HEK293T (cell line): Measurements from ENCODE around the gene AP2A1.

Source experiments
- CTCF ChIA-PET: fragments of 350-600 bp; formaldehyde crosslinking; extraction: SDS; loops from one replicate; lab custom pipeline; 2021; ENCODE audit warnings: antibody characterized with exemption, inconsistent platforms; lab: Yijun Ruan, JAX
- POLR2A ChIA-PET: fragments of 350-600 bp; formaldehyde crosslinking; extraction: SDS; loops from one replicate; lab custom pipeline; 2020; ENCODE audit warnings: antibody characterized with exemption, inconsistent platforms; lab: Yijun Ruan, JAX
- DNase-seq: peaks from one replicate; pipeline ENCODE4 v3.0.0; 2012; ENCODE audit warnings: mixed read lengths; ENCODE audit errors: extremely low spot score
- ARNT ChIP-seq: fragments of 450-650 bp; IDR thresholded peaks from 2 replicates; pipeline ENCODE4 v1.6.1; 2017; ENCODE audit warnings: mild to moderate bottlenecking
- BHLHE40 ChIP-seq: fragments of 450-650 bp; IDR thresholded peaks from 2 replicates; pipeline ENCODE4 v1.6.1; 2016; ENCODE audit warnings: mild to moderate bottlenecking, moderate library complexity, borderline replicate concordance
- CTBP1 ChIP-seq: fragments of 450-650 bp; IDR thresholded peaks from 2 replicates; pipeline ENCODE4 v1.6.1; 2016; ENCODE audit warnings: borderline replicate concordance
- ELF4 ChIP-seq: fragments of 450-650 bp; IDR thresholded peaks from 2 replicates; pipeline ENCODE4 v1.6.1; 2017; ENCODE audit warnings: antibody characterized with exemption
- FOXA1 ChIP-seq: fragments of 450-650 bp; IDR thresholded peaks from 2 replicates; pipeline ENCODE4 v1.6.1; 2016; ENCODE audit warnings: mild to moderate bottlenecking
- FOXK2 ChIP-seq: fragments of 450-650 bp; IDR thresholded peaks from 2 replicates; pipeline ENCODE4 v1.6.1; 2016; ENCODE audit warnings: mild to moderate bottlenecking
- FOXM1 ChIP-seq: fragments of 450-650 bp; IDR thresholded peaks from 2 replicates; pipeline ENCODE4 v1.6.1; 2017; ENCODE audit warnings: mild to moderate bottlenecking, borderline replicate concordance
- HDGF ChIP-seq: fragments of 450-650 bp; IDR thresholded peaks from 2 replicates; pipeline ENCODE4 v1.6.1; 2017; ENCODE audit warnings: antibody characterized with exemption, borderline replicate concordance
- L3MBTL2 ChIP-seq: fragments of 450-650 bp; conservative IDR thresholded peaks from 2 replicates; pipeline ENCODE4 v1.6.1; 2016; ENCODE audit warnings: mild to moderate bottlenecking
- LEF1 ChIP-seq: fragments of 450-650 bp; IDR thresholded peaks from 2 replicates; pipeline ENCODE4 v1.6.1; 2017; ENCODE audit warnings: mild to moderate bottlenecking, borderline replicate concordance
- NFRKB ChIP-seq: fragments of 450-650 bp; IDR thresholded peaks from 2 replicates; pipeline ENCODE4 v1.6.1; 2016; ENCODE audit warnings: mild to moderate bottlenecking, moderate library complexity
- PKNOX1 ChIP-seq: fragments of 450-650 bp; IDR thresholded peaks from 2 replicates; pipeline ENCODE4 v1.6.1; 2016
- SP1 ChIP-seq: fragments of 450-650 bp; IDR thresholded peaks from 2 replicates; pipeline ENCODE4 v1.6.1; 2017
- SUZ12 ChIP-seq: fragments of 450-650 bp; IDR thresholded peaks from 2 replicates; pipeline ENCODE4 v1.6.1; 2016; ENCODE audit warnings: mild to moderate bottlenecking
- TARDBP ChIP-seq: fragments of 450-650 bp; IDR thresholded peaks from 2 replicates; pipeline ENCODE4 v1.6.1; 2016
- ZNF384 ChIP-seq: fragments of 450-650 bp; IDR thresholded peaks from 2 replicates; pipeline ENCODE4 v1.6.1; 2016

The AP2A1 gene

DNA sequence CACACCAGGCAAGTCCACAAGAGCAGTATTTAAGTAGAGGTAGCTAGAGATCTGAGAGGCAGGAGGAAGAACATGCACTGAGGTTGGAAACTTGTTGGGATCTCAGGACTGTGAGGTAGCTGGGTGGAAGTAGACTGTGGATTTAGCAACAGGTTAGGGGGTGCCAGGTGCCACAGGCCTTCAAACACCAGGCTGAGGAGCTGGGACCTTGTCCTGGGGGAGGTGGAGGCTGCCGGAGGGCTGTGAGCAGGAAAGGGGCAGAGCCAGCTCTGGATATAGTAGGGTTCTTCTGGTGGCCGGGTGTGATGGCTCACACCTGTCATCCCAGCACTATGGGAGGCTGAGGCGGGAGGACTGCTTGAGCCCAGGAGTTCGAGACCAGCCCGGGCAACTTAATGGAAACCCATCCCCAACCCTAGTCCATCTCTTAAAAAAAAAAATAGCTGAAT is 43.2 kb downstream of the AP2A1 start:
- POLR2A ChIA-PET = interaction anchor here (1.0 to 4.8 kb wide), 4 partner anchors 16 to 120 kb away, joined by 3 to 41 read pairs (median 4); partner anchors contain the start of genes AP2A1, ATF5, NUP62 and PTOV1
- TF ChIP-seq BHLHE40 (no peak), ARNT (no peak), TARDBP (no peak), ELF4 (no peak), ZNF384 (no peak), L3MBTL2 (no peak), HDGF (no peak), FOXM1 (no peak), FOXK2 (no peak), SP1 (no peak), SUZ12 (no peak), PKNOX1 (no peak), CTBP1 (no peak), LEF1 (no peak), FOXA1 (no peak), NFRKB (no peak)
- CTCF ChIA-PET = interaction anchor here (0.7 kb wide), 2 partner anchors 63 to 138 kb away, joined by 3 to 4 read pairs; no protein-coding TSS in a partner anchor
- DNase-seq = no peak

DNA sequence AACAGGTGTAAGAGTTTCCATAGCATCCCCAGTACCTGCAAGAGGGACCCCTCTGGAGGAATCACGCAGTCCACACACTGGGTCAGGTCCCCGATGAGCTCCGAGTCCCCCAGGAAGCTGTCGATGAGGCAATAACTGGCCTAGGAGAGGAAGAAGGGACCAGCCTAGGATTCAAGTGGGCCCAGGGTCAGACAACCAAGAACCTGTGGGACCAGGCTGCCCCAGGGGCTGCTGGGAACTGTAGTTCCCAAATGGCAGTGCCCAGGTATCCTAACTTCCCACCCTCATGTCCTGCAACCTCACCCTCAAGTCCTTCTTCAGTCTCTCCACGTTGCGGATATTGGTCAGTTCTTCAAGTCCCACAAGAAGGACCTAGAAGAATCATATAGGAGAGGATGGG is 44.5 kb downstream of the AP2A1 start:
- ChIA-PET CTCF (no interaction called here), POLR2A (interaction anchor here (1.1 to 4.8 kb wide), 3 partner anchors 40 to 118 kb away, joined by 3 to 41 read pairs (median 4); partner anchors contain the start of genes AP2A1, ATF5, NUP62 and PTOV1)
- TF ChIP-seq L3MBTL2 = no peak
- no peak for TF ChIP-seq HDGF
- no peak for TF ChIP-seq SP1
- no peak for TF ChIP-seq SUZ12
- TF ChIP-seq LEF1 = no peak
- TF ChIP-seq PKNOX1 = no peak
- no peak for TF ChIP-seq ELF4
- TF ChIP-seq FOXA1 = no peak
- TF ChIP-seq BHLHE40 = no peak
- no peak for TF ChIP-seq FOXM1
- no peak for TF ChIP-seq ARNT
- TF ChIP-seq CTBP1 = no peak
- no peak for TF ChIP-seq ZNF384
- DNase-seq = no peak

- no peak for DNase-seq
- CTCF ChIA-PET = no interaction called here
- POLR2A ChIA-PET = interaction anchor here (0.8 to 4.8 kb wide), 9 partner anchors 7 to 95 kb away, joined by 3 to 41 read pairs (median 5); partner anchors contain the start of genes AKT1S1, AP2A1, PTOV1 and TBC1D17
- TF ChIP-seq FOXA1 = no peak
- TF ChIP-seq PKNOX1 = no peak
- TF ChIP-seq LEF1 = no peak
- TF ChIP-seq SP1 = no peak
- no peak for TF ChIP-seq ARNT
- TF ChIP-seq NFRKB = no peak
- TF ChIP-seq CTBP1 = no peak
- TF ChIP-seq ELF4 = no peak
- no peak for TF ChIP-seq TARDBP
- TF ChIP-seq FOXK2 = no peak
These were observed 45.7 kb downstream of the AP2A1 start for GRCh38 chr19:49812452-49812996.

DNA sequence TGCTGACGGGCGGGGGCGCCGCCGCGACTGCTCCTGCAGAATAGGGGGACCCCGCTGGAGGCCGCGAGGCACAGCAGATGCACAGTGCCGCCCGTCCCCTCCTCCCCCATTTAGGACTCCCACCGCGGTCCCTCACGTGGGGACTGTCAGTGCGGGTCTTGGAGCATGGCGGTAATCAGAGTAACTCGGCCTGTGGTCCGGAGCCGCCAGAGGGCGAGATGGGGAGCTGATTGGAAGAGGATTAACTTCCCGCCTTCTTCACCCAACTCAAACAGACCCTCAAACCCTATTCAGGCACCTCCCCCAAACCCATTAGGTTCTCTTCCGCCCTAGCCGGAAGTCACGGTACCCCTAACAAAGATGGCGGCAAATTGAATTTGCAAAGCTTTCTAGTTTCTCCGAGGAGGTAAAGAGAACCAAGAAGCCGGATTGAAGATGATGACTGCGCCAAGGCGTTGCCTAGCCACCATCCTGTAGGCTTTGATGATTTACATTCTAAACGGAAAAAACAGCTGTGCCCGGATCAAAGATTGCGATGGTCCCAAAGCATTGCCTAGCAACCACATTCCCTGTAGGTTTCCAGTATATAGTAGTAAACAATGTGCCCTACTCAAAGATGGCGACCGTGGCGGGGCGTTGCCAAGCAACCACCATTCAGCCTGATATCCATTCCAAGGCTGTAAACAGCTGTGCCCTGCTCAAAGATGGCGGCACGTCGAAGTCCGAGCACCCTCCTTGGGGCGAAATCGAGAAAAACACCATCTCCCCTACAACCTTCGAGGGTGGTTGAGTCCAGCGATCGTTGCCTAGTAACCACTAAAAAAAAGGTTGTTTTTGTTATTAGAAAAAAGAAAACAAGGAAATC is 46.4 kb downstream of the AP2A1 start, which contains the start of gene FUZ:
TSS of gene FUZ (minus strand) at position 296 of the 865 bp plus-strand sequence. CDS start at position 110, 186 bp downstream.
- DNase-seq = peak; percentile 89
- CTCF ChIA-PET = no interaction called here
- TF ChIP-seq FOXK2 (peak; percentile 94; the same call in 1 of the 2 replicates), ELF4 (peak; percentile 32; the same call in 1 of the 2 replicates), SUZ12 (no peak), HDGF (no peak), ZNF384 (peak; percentile 90), NFRKB (no peak), FOXM1 (no peak), LEF1 (no peak), FOXA1 (no peak), BHLHE40 (no peak), ARNT (no peak), L3MBTL2 (peak; percentile 75), PKNOX1 (peak; percentile 40; the same call in 1 of the 2 replicates)
- POLR2A ChIA-PET = interaction anchor here (0.6 to 4.8 kb wide), 13 partner anchors 8 to 96 kb away, joined by 3 to 41 read pairs (median 4); partner anchors contain the start of genes AKT1S1, AP2A1, PTOV1 and TBC1D17
